ENCODE results near the gene SMLR1. TPM values are rescaled to one million over a fixed set of nuclear protein-coding genes. Genes with fewer than 3 reads are reported as not detected.

Gene SMLR1
- total and polyA plus RNA-seq, 9 of the 15 experiments (the other 6 are each of a cell fraction or from before 2014, with no cell fraction given) = not detected

GRCh38 chr6:130847001-130847910 is 20.1 kb downstream of the SMLR1 start (continued):
- TF ChIP-seq KLF6 (CRISPR knock-in tag; IDR thresholded peaks at IDR 0.05; ENCODE audit: borderline replicate concordance) = no peak
- TF ChIP-seq CHD1 (IDR thresholded peaks at IDR 0.05; ENCODE audit: low read length) = no peak
- no peak for TF ChIP-seq ZNF133 (CRISPR knock-in tag; IDR thresholded peaks at IDR 0.05)
- TF ChIP-seq ZNF436 (CRISPR knock-in tag; IDR thresholded peaks at IDR 0.05) = no peak
- TF ChIP-seq LARP7 (IDR thresholded peaks at IDR 0.05) = no peak
- TF ChIP-seq TAF9B (IDR thresholded peaks at IDR 0.05; ENCODE audit: partially characterized antibody) = no peak

- no peak overlapping the region for H3K27ac ChIP-seq (ENCODE audit: extremely low read depth, low read depth, low read length)
- no peaks in the 10 kb centered on the region for H3K36me3 ChIP-seq (ENCODE audit: control insufficient read depth, insufficient read depth, low read length)
- no peaks in the 10 kb centered on the region for H4K20me1 ChIP-seq (replicated peaks; ENCODE audit: control insufficient read depth, insufficient read depth, low read length)
- no peak overlapping the region for H3K4me2 ChIP-seq (ENCODE audit: insufficient read depth, low read length)
- in situ Hi-C loops (cut with MboI) = no loop called here
- ChIA-PET POLR2A (no interaction called here), CTCF (ENCODE audit: low intra/inter-chr PET ratio) (no interaction called here)
- H3K9me3 ChIP-seq (replicated peaks; ENCODE audit: control insufficient read depth, insufficient read depth, low read depth, low read length) = no peaks in the 10 kb centered on the region
- no peak for FAIRE-seq
- no peaks in the 10 kb centered on the region for H3K4me1 ChIP-seq (replicated peaks in 1 of 2; ENCODE audit: control insufficient read depth in 2 of 2, insufficient read depth in 2 of 2, low read length in 2 of 2)
- 0 out of 2 replicates have a peak, but pooled peaks have one; percentile 8 for TF ChIP-seq C11orf30 (IDR thresholded peaks at IDR 0.05; ENCODE audit: low read depth)
- TF ChIP-seq CREB1 (IDR thresholded peaks at IDR 0.05) = no peak
- TF ChIP-seq CREB1 (CRISPR knock-in tag; IDR thresholded peaks at IDR 0.05) = no peak
- TF ChIP-seq E2F4 (CRISPR knock-in tag; IDR thresholded peaks at IDR 0.05; ENCODE audit: low read depth) = no peak
- TF ChIP-seq TCF7 (IDR thresholded peaks at IDR 0.05; ENCODE audit: borderline replicate concordance) = no peak
- no peak for TF ChIP-seq SUPT5H (IDR thresholded peaks at IDR 0.05)
- TF ChIP-seq ZFP91 (CRISPR knock-in tag; IDR thresholded peaks at IDR 0.05) = no peak
- no peak for TF ChIP-seq STAT5B (CRISPR knock-in tag; IDR thresholded peaks at IDR 0.05)
- no peak for TF ChIP-seq L3MBTL2 (IDR thresholded peaks at IDR 0.05)
- no peaks in the 10 kb centered on the region for H3K79me2 ChIP-seq (ENCODE audit: control insufficient read depth, insufficient read depth, low read length)
- H3K4me3 ChIP-seq = no peak overlapping the region
- WGBS (ENCODE audit: insufficient coverage, low coverage, missing lambda C conversion rate) = 11% methylated on average over 2 of the region's 2 CpGs
- peak; percentile 87 for ATAC-seq
- H3K9me1 ChIP-seq (ENCODE audit: control insufficient read depth, insufficient read depth, low read length) = no peaks in the 10 kb centered on the region
- no peaks in the 10 kb centered on the region for H3K27me3 ChIP-seq (ENCODE audit: control insufficient read depth in 2 of 2, insufficient read depth in 2 of 2, low read length in 2 of 2)
- BruUV-seq (replicated peaks) = no TSS peak
- no peak overlapping the region for H2AFZ ChIP-seq (ENCODE audit: low read depth, low read length)
- no peak overlapping the region for H3K9ac ChIP-seq (ENCODE audit: insufficient read depth in 1 of 2, low read depth in 2 of 2, low read length in 2 of 2)
- DNase-seq (ENCODE audit: extremely low read depth in 1 of 4, low spot score in 3 of 4) = peak in 3 of 4 experiments; percentile 6 to 11 (median 7)
- intact Hi-C loops (cut with micrococcal nuclease) = loop anchor here (10.0 kb wide), 1 partner anchor 814 kb away; no protein-coding TSS in a partner anchor
These were observed 21.7 kb downstream of the SMLR1 start for GRCh38 chr6:130848945-130849344.

Measured in K562 (cell line).